ENCODE results near the gene COL21A1.

Gene COL21A1

DNA sequence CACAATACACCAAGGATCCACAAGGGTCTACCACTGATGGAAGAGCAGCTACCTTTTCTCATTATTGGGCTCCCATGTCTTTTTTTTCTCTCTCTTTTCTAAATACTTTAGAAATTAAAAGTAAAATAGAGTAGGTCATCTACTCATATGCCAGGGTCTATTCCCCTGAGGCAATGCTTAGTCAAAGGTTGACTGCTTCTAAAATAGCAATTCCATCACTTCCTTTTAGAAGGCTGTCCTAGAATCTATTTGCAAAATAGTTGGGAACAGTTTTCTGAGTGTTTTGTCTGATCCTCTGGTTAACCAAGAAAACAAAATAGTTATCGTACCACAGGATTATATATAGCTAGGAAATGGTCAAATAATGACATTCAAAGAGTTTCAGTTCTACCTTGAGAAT, 174.1 kb downstream of the COL21A1 start:
- no peak for DNase-seq (ENCODE audit: low read depth)
- H3K4me3 ChIP-seq (ENCODE audit: low read length), result no peak overlapping the region
- TF ChIP-seq, protein P1, sequence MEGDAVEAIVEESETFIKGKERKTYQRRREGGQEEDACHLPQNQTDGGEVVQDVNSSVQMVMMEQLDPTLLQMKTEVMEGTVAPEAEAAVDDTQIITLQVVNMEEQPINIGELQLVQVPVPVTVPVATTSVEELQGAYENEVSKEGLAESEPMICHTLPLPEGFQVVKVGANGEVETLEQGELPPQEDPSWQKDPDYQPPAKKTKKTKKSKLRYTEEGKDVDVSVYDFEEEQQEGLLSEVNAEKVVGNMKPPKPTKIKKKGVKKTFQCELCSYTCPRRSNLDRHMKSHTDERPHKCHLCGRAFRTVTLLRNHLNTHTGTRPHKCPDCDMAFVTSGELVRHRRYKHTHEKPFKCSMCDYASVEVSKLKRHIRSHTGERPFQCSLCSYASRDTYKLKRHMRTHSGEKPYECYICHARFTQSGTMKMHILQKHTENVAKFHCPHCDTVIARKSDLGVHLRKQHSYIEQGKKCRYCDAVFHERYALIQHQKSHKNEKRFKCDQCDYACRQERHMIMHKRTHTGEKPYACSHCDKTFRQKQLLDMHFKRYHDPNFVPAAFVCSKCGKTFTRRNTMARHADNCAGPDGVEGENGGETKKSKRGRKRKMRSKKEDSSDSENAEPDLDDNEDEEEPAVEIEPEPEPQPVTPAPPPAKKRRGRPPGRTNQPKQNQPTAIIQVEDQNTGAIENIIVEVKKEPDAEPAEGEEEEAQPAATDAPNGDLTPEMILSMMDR (IDR thresholded peaks at IDR 0.05; ENCODE audit: insufficient read depth, low read depth, low read length, missing control alignments), result no peak

DNA sequence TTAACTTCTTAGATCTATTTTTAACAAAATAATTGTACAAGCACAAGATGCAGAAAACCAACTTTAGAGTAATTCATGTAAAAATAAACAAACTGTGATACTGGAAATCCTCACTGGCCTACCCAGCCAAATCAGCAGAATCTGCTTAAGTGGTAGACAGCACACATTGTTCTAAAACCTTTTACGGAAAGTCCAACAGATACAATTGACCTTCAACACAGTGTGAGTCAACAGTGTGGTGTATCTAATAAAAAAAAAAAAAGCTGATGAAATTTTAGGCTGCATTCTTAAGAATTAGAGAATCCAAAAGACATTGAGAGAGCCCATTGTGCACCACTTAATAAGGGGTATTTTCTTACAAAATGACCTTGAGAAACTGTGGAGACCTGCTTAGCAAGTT, 174.5 kb downstream of the COL21A1 start:
- DNase-seq (ENCODE audit: low read depth), result no peak

DNA sequence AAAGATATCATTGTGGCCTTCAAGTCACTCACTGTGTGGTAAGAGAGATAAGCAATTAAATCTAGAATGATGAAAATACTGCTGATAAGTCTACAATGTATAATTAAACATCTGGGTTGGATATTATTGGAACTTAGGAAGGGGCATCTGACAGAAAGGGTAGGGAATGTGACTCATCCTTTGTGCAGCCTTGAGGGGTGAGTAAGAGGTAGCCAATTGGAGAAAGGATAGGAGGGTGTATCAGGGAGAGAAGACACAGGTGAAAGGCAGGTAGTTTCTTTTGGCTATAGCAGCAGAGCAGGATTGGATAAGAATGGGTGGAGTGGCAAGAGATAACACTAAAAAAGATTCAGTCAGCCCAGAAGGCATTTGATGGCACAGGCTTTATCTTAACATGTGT, 182.0 kb downstream of the COL21A1 start:
- H3K4me3 ChIP-seq (ENCODE audit: low read length), result no peak overlapping the region
- TF ChIP-seq, protein P1 (IDR thresholded peaks at IDR 0.05; ENCODE audit: insufficient read depth, low read depth, low read length, missing control alignments), result no peak
- DNase-seq (ENCODE audit: low read depth), result peak; percentile 45

More for the DNA sequence above, 174.5 kb downstream of the COL21A1 start:
- no peak overlapping the region for H3K4me3 ChIP-seq (ENCODE audit: low read length)
- TF ChIP-seq, protein P1 (IDR thresholded peaks at IDR 0.05; ENCODE audit: insufficient read depth, low read depth, low read length, missing control alignments), result no peak

DNA sequence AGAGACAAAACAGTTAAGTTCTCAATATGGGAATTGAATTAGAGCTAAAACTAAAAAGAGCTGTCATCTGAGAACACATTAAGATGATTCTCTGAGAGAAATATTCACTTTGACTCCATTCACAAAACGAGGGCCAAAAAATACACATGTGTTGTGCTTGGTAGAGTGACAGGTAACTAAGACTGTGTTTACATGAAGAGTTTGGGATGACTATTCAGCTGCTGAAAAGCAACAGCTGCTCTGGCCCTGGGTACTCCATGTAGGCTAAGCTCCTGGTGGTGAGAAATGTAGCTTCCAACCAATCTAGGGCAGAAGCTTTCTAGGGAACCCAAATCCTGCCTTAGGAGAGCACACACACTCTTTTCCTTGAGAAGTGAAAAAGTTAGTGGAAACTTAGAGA, 184.5 kb downstream of the COL21A1 start:
- DNase-seq (ENCODE audit: low read depth), result no peak
- TF ChIP-seq, protein P1 (IDR thresholded peaks at IDR 0.05; ENCODE audit: insufficient read depth, low read depth, low read length, missing control alignments), result no peak
- H3K4me3 ChIP-seq (ENCODE audit: low read length), result no peak overlapping the region

DNA sequence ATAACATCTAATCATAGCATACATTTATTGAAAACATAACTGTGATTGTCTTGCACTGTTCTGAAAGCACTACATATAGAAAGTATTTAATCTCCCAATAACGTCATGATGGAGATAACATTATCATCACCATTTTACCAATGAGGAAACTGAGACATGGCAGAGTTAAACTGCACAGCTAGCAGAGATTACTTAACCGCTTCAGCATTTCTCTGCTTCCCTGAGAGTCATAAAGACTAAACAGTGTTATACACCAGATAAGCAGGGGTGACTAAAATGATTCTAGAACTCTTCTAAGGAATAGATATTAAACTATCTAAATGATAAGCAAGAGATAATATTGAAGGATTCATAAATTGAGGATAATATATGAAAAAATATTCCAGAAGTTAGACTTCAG, 188.7 kb downstream of the COL21A1 start:
- TF ChIP-seq, protein P1 (IDR thresholded peaks at IDR 0.05; ENCODE audit: insufficient read depth, low read depth, low read length, missing control alignments), result no peak
- no peak for DNase-seq (ENCODE audit: low read depth)
- H3K4me3 ChIP-seq (ENCODE audit: low read length), result no peak overlapping the region

DNA sequence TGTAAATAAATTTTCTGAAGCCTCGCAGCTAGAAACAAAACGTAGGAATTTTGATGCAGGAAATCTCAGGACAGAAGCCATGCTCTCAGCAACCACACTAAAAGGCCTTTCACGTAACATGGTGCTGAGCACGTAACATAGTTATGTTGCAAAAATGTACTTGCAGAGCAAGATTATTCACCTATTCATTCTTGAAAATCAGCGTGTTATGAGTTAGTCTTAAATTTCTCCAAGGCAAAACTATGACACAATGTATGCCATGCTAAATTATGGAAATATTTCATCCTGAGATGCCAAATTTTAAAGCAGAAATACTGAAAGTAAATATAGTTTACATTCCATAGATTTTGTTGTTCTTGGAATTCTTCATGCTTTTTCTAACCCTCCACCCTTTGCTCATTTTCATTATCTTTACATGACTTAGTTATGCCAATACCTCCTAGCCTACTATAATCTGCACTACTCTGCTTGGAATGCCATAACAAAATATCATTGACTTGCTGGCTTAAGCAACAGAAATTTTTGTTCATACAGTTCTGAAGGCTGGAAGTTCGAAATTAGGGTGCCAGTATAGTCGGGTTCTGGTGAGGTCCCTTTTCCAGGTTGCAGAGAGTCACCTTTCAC, 192.2 kb downstream of the COL21A1 start:
- DNase-seq (ENCODE audit: low read depth), result peak; percentile 23
- no peak overlapping the region for H3K4me3 ChIP-seq (ENCODE audit: low read length)
- TF ChIP-seq, protein P1 (IDR thresholded peaks at IDR 0.05; ENCODE audit: insufficient read depth, low read depth, low read length, missing control alignments), result no peak

DNA sequence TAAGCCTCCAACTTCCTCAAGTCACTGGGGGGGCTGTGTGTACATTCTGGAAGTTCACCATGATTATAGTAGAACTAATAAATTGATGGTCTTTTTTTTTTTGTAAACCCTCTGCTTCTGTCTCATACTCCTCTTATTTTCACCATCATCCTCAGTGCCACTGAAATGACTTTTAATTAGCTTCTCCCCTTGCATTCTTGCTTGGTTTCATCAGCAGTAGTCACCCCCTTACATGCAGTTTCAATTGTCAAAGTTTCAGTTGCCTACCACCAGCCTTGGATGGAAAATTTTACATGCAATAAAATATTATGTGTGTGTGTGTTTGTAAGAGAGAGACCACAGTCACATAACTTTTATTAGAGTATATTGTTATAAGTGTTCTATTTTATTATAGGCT, 196.2 kb downstream of the COL21A1 start:
- TF ChIP-seq, protein P1 (IDR thresholded peaks at IDR 0.05; ENCODE audit: insufficient read depth, low read depth, low read length, missing control alignments), result no peak
- DNase-seq (ENCODE audit: low read depth), result no peak
- H3K4me3 ChIP-seq (ENCODE audit: low read length), result no peak overlapping the region
